ENCODE results near the gene FZD2. TPM values are rescaled to one million over a fixed set of nuclear protein-coding genes. Genes with fewer than 3 reads are reported as not detected.

FZD2 gene
- total and polyA plus RNA-seq, 12 donors, result 0.18 to 9.1 (median 2.9) TPM

DNA sequence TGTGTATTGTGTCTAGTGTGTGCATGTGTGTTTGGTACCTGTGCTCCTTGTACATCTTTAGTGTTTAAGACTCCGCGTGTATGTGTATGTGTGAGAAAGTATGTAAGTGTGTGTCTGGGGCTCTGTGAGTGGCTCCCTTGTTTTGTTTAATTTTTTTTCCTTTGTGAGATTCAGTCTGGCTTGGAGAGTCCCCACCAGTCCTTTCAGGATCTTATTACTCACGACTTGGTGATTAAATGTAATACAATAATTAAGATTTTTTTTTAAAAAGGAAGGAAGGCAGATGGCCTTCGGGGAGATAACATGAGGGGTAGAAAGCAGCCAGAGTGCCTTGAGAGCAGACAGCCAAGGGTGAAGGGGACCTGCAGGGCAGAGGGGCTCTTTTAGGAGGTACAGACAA is 33.9 kb downstream of the FZD2 start:
- WGBS, 4 donors, result 53 to 62% (median 59%) methylated on average over 4 of the region's 4 CpGs
- no peak for DNase-seq
- Histone ChIP-seq H3K4me1 (replicated peaks in 1 of 2) (peaks cover 4% of the 10 kb centered on the region in 2 donors), H3K9me3 (replicated peaks in 1 of 3) (no peaks in the 10 kb centered on the region), H3K27me3 (no peaks in the 10 kb centered on the region), H3K4me3 (no peak overlapping the region), H3K27ac (no peak overlapping the region), H3K36me3 (replicated peaks in 1 of 2) (no peaks in the 10 kb centered on the region)
- intact Hi-C loops (cut with DNase I), result no loop called here
- no peak for TF ChIP-seq POLR2A (IDR thresholded peaks at IDR 0.05)
- TF ChIP-seq, protein P1, sequence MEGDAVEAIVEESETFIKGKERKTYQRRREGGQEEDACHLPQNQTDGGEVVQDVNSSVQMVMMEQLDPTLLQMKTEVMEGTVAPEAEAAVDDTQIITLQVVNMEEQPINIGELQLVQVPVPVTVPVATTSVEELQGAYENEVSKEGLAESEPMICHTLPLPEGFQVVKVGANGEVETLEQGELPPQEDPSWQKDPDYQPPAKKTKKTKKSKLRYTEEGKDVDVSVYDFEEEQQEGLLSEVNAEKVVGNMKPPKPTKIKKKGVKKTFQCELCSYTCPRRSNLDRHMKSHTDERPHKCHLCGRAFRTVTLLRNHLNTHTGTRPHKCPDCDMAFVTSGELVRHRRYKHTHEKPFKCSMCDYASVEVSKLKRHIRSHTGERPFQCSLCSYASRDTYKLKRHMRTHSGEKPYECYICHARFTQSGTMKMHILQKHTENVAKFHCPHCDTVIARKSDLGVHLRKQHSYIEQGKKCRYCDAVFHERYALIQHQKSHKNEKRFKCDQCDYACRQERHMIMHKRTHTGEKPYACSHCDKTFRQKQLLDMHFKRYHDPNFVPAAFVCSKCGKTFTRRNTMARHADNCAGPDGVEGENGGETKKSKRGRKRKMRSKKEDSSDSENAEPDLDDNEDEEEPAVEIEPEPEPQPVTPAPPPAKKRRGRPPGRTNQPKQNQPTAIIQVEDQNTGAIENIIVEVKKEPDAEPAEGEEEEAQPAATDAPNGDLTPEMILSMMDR (IDR thresholded peaks at IDR 0.05), result no peak

DNA sequence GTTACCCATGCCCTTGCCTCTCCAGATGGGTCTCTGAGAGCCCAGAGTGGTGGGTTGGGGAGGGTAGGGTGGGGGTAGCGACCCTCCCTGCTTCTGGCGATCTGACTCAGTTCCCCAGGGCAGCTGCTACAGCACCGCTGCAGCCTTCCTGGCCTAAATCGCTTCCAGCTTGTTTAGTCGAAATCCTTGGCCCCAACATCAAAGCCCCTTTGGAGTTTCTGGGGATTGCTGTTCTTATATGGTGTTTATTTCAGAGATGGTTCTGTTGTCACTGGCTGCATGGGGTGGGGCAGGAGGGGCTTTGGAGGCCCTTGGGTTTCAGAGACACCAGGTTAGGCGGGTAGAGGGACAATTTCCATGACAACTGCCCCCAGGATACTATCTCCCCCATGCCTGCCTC is 35.9 kb downstream of the FZD2 start:
- no peak for TF ChIP-seq POLR2A (IDR thresholded peaks at IDR 0.05)
- TF ChIP-seq, protein P1 (IDR thresholded peaks at IDR 0.05), result no peak
- WGBS, 4 donors, result 53 to 66% (median 62%) methylated on average over 5 to 6 of the region's 6 CpGs
- intact Hi-C loops (cut with DNase I), result no loop called here

GRCh38 chr17:44595216-44595775 is 38.0 kb downstream of the FZD2 start:
- WGBS, 4 donors, result 61 to 71% (median 68%) methylated on average over 8 to 10 of the region's 10 CpGs
- Histone ChIP-seq H3K9me3 (replicated peaks in 1 of 3) (no peaks in the 10 kb centered on the region), H3K27me3 (no peaks in the 10 kb centered on the region), H3K4me1 (replicated peaks in 1 of 2) (peaks cover 0 to 5% of the 10 kb centered on the region in 2 donors), H3K27ac (no peak overlapping the region), H3K4me3 (no peak overlapping the region), H3K36me3 (replicated peaks in 1 of 2) (no peaks in the 10 kb centered on the region)
- no peak for DNase-seq
- intact Hi-C loops (cut with DNase I), result no loop called here
- TF ChIP-seq, protein P1 (IDR thresholded peaks at IDR 0.05), result no peak
- TF ChIP-seq POLR2A (IDR thresholded peaks at IDR 0.05), result no peak

More for the DNA sequence above, 35.9 kb downstream of the FZD2 start:
- H3K4me1 ChIP-seq (replicated peaks in 1 of 2), result no peaks in the 10 kb centered on the region
- H3K36me3 ChIP-seq (replicated peaks in 1 of 2), result no peaks in the 10 kb centered on the region
- no peak overlapping the region for H3K27ac ChIP-seq
- no peak for DNase-seq
- H3K9me3 ChIP-seq (replicated peaks in 1 of 3), result no peaks in the 10 kb centered on the region
- H3K27me3 ChIP-seq, result no peaks in the 10 kb centered on the region
- no peak overlapping the region for H3K4me3 ChIP-seq

GRCh38 chr17:44598329-44598728 is 41.0 kb downstream of the FZD2 start:
- TF ChIP-seq, protein P1 (IDR thresholded peaks at IDR 0.05), result no peak
- TF ChIP-seq POLR2A (IDR thresholded peaks at IDR 0.05), result no peak
- H3K36me3 ChIP-seq (replicated peaks in 1 of 2), result no peaks in the 10 kb centered on the region
- no peak overlapping the region for H3K4me3 ChIP-seq
- no peak for DNase-seq
- 85 to 91% (median 89%) methylated on average over 3 to 5 of the region's 5 CpGs for WGBS, 4 donors
- H3K27me3 ChIP-seq, result no peaks in the 10 kb centered on the region
- H3K27ac ChIP-seq, result no peak overlapping the region
- H3K9me3 ChIP-seq (replicated peaks in 1 of 3), result no peaks in the 10 kb centered on the region
- intact Hi-C loops (cut with DNase I), result no loop called here
- peaks cover 0 to 5% of the 10 kb centered on the region in 2 donors for H3K4me1 ChIP-seq (replicated peaks in 1 of 2)
